GM18861 (cell line): Measurements from ENCODE around the gene C5orf63.
"Not testable (repeated sequence)": the region's sequence is repeated elsewhere in the genome, so short reads cannot be mapped to it uniquely, and the experiment has no call there.

Experiments
- ATAC-seq: cut with Tn5 transposase; IDR thresholded peaks from one replicate; pipeline ENCODE4 v1.9.1; 2021; ENCODE audit not compliant: unreplicated experiment

The C5orf63 gene

GRCh38 chr5:127076315-127077129 is 3.2 kb upstream of the C5orf63 start:
- ATAC-seq = no peak

- no peak for ATAC-seq
Measured at GRCh38 chr5:127074466-127074865, 1.2 kb upstream of the C5orf63 start.

GRCh38 chr5:127070243-127070642 is 3.1 kb downstream of the C5orf63 start:
- no peak for ATAC-seq

- ATAC-seq = no peak
Measured at GRCh38 chr5:127068493-127069214, 4.6 kb downstream of the C5orf63 start.

- ATAC-seq = no peak
Measured at GRCh38 chr5:127066721-127067120, 6.6 kb downstream of the C5orf63 start.

- ATAC-seq = no peak
Measured at GRCh38 chr5:127064253-127064840, 9.0 kb downstream of the C5orf63 start.

GRCh38 chr5:127063257-127063913 is 9.9 kb downstream of the C5orf63 start:
- no peak for ATAC-seq

GRCh38 chr5:127061956-127062355 is 11.3 kb downstream of the C5orf63 start:
- ATAC-seq = no peak

GRCh38 chr5:127061537-127061936 is 11.8 kb downstream of the C5orf63 start:
- no peak for ATAC-seq

GRCh38 chr5:127060470-127060985 is 12.8 kb downstream of the C5orf63 start:
- no peak for ATAC-seq

GRCh38 chr5:127056896-127057295 is 16.4 kb downstream of the C5orf63 start:
- ATAC-seq = no peak

GRCh38 chr5:127055880-127056653 is 17.2 kb downstream of the C5orf63 start:
- ATAC-seq = no peak

GRCh38 chr5:127053551-127053950 is 19.8 kb downstream of the C5orf63 start:
- ATAC-seq = not testable (repeated sequence)

GRCh38 chr5:127053049-127053448 is 20.3 kb downstream of the C5orf63 start:
- ATAC-seq = no peak

GRCh38 chr5:127051591-127051990 is 21.7 kb downstream of the C5orf63 start:
- ATAC-seq = no peak

- ATAC-seq = no peak
Measured at GRCh38 chr5:127046343-127047072, 26.8 kb downstream of the C5orf63 start.

GRCh38 chr5:127042593-127042992 is 30.7 kb downstream of the C5orf63 start:
- no peak for ATAC-seq

- no peak for ATAC-seq
Measured at GRCh38 chr5:127041571-127041970, 31.7 kb downstream of the C5orf63 start.

GRCh38 chr5:127040796-127041520 is 32.3 kb downstream of the C5orf63 start:
- ATAC-seq = no peak
